ENCODE results near the gene MIOS.
"Not testable (repeated sequence)": the region's sequence is repeated elsewhere in the genome, so short reads cannot be mapped to it uniquely, and the experiment has no call there.

MIOS gene

DNA sequence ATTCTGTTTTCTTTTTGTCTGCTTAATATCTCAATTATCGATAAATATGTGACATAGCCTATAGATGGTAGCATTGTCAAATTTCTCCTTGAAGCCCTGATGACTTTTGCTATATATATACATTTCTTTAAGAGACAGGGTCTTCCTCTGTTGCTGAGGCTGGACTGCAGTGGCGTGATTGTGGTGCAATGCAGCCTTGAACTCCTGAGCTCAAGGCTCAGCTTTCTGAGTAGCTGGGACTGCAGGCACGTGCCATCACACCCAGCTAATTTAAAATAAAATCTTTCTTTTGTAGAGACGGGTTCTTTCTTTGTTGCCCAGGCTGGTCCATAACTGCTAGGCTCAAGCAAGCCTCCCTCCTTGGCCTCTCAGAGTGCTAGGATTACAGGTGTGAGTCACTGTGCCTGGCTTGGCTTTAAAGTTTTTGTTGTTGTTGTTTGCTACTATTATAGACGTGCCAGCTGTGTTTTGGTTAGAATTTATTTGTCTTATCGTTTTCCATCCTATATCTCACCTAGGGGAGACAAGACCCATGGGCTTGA lies 80.9 kb downstream of the MIOS start:
- DNase-seq (ENCODE audit: low read depth in 2 of 2): no peak

DNA sequence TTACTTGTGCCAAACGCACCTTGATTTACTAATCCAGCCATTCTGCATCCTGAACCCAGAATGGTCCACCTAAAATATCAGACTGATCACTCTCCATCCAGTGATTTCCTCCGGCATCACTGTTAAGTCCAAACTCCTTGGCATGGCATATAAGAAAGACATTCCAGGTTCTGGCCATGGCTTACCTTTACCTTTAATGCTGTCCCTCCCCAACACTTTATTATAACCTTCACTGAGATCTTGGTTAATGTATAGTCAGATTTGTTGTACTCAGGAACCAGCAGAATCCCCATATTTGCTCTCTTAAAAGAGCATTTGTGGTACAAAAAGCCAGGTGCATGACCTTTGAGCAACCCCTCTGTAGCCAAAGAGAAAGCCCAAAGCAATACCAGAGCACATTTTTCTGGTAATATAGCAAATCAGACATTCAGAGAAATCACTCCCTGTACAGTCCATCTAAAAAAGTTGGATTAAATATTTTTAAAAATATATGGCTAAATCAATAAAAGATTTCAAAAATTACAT lies 84.1 kb downstream of the MIOS start:
- DNase-seq (ENCODE audit: low read depth in 2 of 2): no peak

DNA sequence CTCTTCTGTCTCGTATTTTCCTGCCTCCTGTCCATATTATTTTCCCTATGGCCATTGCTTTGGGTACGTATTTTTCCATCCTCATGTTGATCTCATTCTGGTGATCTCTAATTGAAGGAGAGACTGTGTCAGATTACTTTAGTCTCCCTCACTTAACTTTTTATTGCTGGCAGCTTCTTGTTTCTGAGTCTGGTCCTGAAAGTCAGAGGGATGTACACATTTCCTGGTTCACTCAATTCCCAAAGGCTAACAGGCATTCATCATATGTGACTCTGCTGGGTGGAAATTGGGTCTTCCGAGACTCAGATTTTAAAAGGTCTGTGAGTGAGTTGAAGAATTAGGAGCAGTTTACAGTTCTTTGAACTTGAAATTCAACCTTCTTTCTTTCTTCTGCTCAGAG lies 84.8 kb downstream of the MIOS start:
- DNase-seq (ENCODE audit: low read depth in 2 of 2): no peak

- DNase-seq (ENCODE audit: low read depth in 2 of 2): no peak
Observed at GRCh38 chr7:7652798-7653540, 86.3 kb downstream of the MIOS start.

GRCh38 chr7:7653593-7654187 lies 87.0 kb downstream of the MIOS start:
- DNase-seq (ENCODE audit: low read depth in 2 of 2): no peak

DNA sequence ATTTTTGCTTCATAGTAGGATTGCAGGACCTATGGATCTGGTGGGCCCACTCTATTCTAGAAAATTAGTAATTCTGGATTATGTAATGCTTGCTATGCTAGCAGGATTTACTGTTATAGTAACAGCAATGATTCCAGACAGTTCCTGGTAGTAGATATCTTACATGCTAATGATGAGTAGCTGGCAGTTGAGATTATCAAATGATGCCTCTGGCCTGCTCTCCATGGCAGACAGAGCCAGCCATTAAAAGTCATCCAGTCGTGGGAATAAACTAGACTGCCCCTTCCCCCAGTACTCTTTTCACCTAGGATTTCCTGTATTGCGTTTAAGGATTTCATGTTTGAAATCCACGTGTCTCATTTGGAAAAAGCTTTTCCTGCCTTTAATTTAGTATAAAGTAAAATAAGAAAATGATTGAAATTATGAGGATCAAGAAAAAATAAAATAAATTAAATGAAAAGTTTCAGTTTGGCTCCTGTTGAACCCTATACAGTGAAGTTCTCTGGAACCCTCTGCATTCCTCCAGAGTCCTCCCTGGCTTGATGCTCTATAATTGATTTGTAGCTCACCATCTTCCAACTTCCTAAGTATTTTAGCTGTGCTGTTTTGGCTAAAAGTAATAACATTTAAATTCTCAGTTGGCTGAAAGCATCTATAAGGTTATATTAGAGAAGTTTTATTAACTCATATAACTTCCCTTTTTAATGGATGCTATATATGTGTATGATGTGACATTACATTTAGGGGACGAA lies 88.5 kb downstream of the MIOS start:
- no peak for DNase-seq (ENCODE audit: low read depth in 2 of 2)

GRCh38 chr7:7656459-7656858 lies 89.8 kb downstream of the MIOS start:
- not testable (repeated sequence) for DNase-seq (ENCODE audit: low read depth in 2 of 2)

Measured in stimulated activated CD8-positive, alpha-beta memory T cell treated with anti-CD3 and anti-CD28 coated beads, Interleukin-7, amount 100 ng/mL, for 1 hour (primary cell).